Activated effector memory CD4-positive, alpha-beta T cell treated with anti-CD3 and anti-CD28 coated beads, Interleukin-2, amount 50 U/mL, for 16 hours (primary cell): ENCODE results near the gene CPB2.
A peak's percentile ranks its signal among the peaks of the same experiment; 100 is the strongest.

ENCODE experiments used
- DNase-seq: peaks from one replicate; pipeline ENCODE4 v3.0.0-alpha.2; 2020

The CPB2 gene

GRCh38 chr13:46094478-46094877 lies 10.4 kb downstream of the CPB2 start:
- DNase-seq: no peak

GRCh38 chr13:46088821-46089562 lies 15.8 kb downstream of the CPB2 start:
- no peak for DNase-seq

GRCh38 chr13:46087481-46087880 lies 17.4 kb downstream of the CPB2 start:
- DNase-seq: no peak

GRCh38 chr13:46086985-46087384 lies 17.8 kb downstream of the CPB2 start:
- no peak for DNase-seq

GRCh38 chr13:46086421-46086922 lies 18.4 kb downstream of the CPB2 start:
- no peak for DNase-seq

- no peak for DNase-seq
Measured at GRCh38 chr13:46085737-46086136, 19.1 kb downstream of the CPB2 start.

- no peak for DNase-seq
Measured at GRCh38 chr13:46082324-46082723, 22.5 kb downstream of the CPB2 start.

GRCh38 chr13:46079770-46080169 lies 25.1 kb downstream of the CPB2 start:
- no peak for DNase-seq

GRCh38 chr13:46077265-46077664 lies 27.6 kb downstream of the CPB2 start:
- DNase-seq: no peak

- no peak for DNase-seq
Measured at GRCh38 chr13:46076827-46077226, 28.0 kb downstream of the CPB2 start.

GRCh38 chr13:46075811-46076210 lies 29.0 kb downstream of the CPB2 start:
- no peak for DNase-seq

GRCh38 chr13:46071590-46072249 lies 33.1 kb downstream of the CPB2 start:
- no peak for DNase-seq

- DNase-seq: no peak
Measured at GRCh38 chr13:46063292-46063691, 41.5 kb downstream of the CPB2 start.

GRCh38 chr13:46062185-46062584 lies 42.6 kb downstream of the CPB2 start:
- DNase-seq: no peak

- DNase-seq: no peak
Measured at GRCh38 chr13:46059405-46059804, 45.4 kb downstream of the CPB2 start.

- no peak for DNase-seq
Measured at GRCh38 chr13:46058268-46058667, 46.6 kb downstream of the CPB2 start.

- no peak for DNase-seq
Measured at GRCh38 chr13:46057256-46058015, 47.4 kb downstream of the CPB2 start.

- no peak for DNase-seq
Measured at GRCh38 chr13:46053162-46054012, 51.4 kb downstream of the CPB2 start.

GRCh38 chr13:46052319-46053161 lies 52.3 kb downstream of the CPB2 start, which contains the start of gene ZC3H13:
Gene ZC3H13 (minus strand): TSS chr13:46052746. CDS start chr13:46045507, 7,239 bp downstream.
- DNase-seq: peak; percentile 97

GRCh38 chr13:46051968-46052318 lies 52.9 kb downstream of the CPB2 start:
- no peak for DNase-seq

GRCh38 chr13:46050771-46051170 lies 54.1 kb downstream of the CPB2 start:
- DNase-seq: no peak

GRCh38 chr13:46045424-46045823 lies 59.4 kb downstream of the CPB2 start:
- DNase-seq: no peak
